Fibroblast of villous mesenchyme (primary cell): ENCODE results near the gene MAP3K9. TPM values are rescaled to one million over a fixed set of nuclear protein-coding genes. Genes with fewer than 3 reads are reported as not detected.
"Not testable (repeated sequence)": the region's sequence is repeated elsewhere in the genome, so short reads cannot be mapped to it uniquely, and the experiment has no call there.

Experiments
- DNase-seq: peaks from one replicate; pipeline ENCODE4 v3.0.0-alpha.2; 2010; ENCODE audit warnings: low read depth
- H3K4me3 ChIP-seq: 2 replicates; pipeline ENCODE4 v1.5.1; 2011; ENCODE audit warnings: low read depth, mild to moderate bottlenecking, low read length
- CTCF ChIP-seq: IDR thresholded peaks from 2 replicates; pipeline ENCODE4 v1.5.1; 2012; ENCODE audit warnings: low read depth, mild to moderate bottlenecking, low read length; ENCODE audit not compliant: insufficient read depth
- total RNA-seq: library from RNA; depleted of rRNA; stranded (reverse); fragments of >200 nt; gene quantifications from 2 replicates; pipeline ENCODE4 v1.2.3, GENCODE V29; 2012

Gene MAP3K9
- under 0.01 and 0.43 TPM in 2 replicates for total RNA-seq

- peak; percentile 47 for DNase-seq
- peak within 1 kb of the TSS; percentile 56 for H3K4me3 ChIP-seq
- TF ChIP-seq CTCF = no peak
Observed at GRCh38 chr14:70809225-70810219, at the start of gene MAP3K9. Gene MAP3K9 (minus strand): TSS chr14:70809513. CDS start chr14:70809171, 342 bp downstream.

GRCh38 chr14:70858641-70859040 lies 49.3 kb upstream of the MAP3K9 start:
- no peak for DNase-seq
- TF ChIP-seq CTCF = no peak
- H3K4me3 ChIP-seq = no peak overlapping the region

GRCh38 chr14:70857496-70857890 lies 48.2 kb upstream of the MAP3K9 start:
- no peak overlapping the region for H3K4me3 ChIP-seq
- no peak for DNase-seq
- no peak for TF ChIP-seq CTCF

GRCh38 chr14:70856851-70857495 lies 47.7 kb upstream of the MAP3K9 start:
- no peak for TF ChIP-seq CTCF
- no peak overlapping the region for H3K4me3 ChIP-seq
- DNase-seq = peak; percentile 62

GRCh38 chr14:70855486-70855885 lies 46.2 kb upstream of the MAP3K9 start:
- no peak overlapping the region for H3K4me3 ChIP-seq
- no peak for DNase-seq

GRCh38 chr14:70853658-70854057 lies 44.3 kb upstream of the MAP3K9 start:
- not testable (repeated sequence) for DNase-seq, H3K4me3 ChIP-seq

More at GRCh38 chr14:70855486-70855885, 46.2 kb upstream of the MAP3K9 start:
- no peak for TF ChIP-seq CTCF
